Fibroblast of lung (primary cell): ENCODE data around the gene ISOC2.

Source experiments
- CTCF ChIP-seq, 2 donors: IDR thresholded peaks in 1 of 2; conservative IDR thresholded peaks in 1 of 2; 1 replicate in 1 of 2; 2 replicates in 1 of 2; pipeline ENCODE4 v1.5.1; 2011 to 2012; ENCODE audit warnings: low read length in 2 of 2, control low read depth in 1 of 2, inconsistent platforms in 1 of 2, low read depth in 1 of 2, mild to moderate bottlenecking in 1 of 2
- EZH2 ChIP-seq: IDR thresholded peaks from 2 replicates; pipeline ENCODE4 v1.5.1; 2012; ENCODE audit warnings: low read length, control low read depth, mild to moderate bottlenecking; ENCODE audit errors: missing control alignments

GRCh38 chr19:55494172-55494761 is 32.8 kb upstream of the ISOC2 start:
- TF ChIP-seq CTCF (conservative IDR thresholded peaks at IDR 0.05 in 1 of 2, IDR thresholded peaks at IDR 0.05 in 1 of 2; ENCODE audit: low read depth in 1 of 2, low read length in 2 of 2) (no peak), EZH2 (no peak)
